ENCODE data around the gene GREB1L. TPM values are rescaled to one million over a fixed set of nuclear protein-coding genes. Genes with fewer than 3 reads are reported as not detected.

GREB1L gene
- total RNA-seq, 1 experiment from 2014 or later: 75.4 TPM

DNA sequence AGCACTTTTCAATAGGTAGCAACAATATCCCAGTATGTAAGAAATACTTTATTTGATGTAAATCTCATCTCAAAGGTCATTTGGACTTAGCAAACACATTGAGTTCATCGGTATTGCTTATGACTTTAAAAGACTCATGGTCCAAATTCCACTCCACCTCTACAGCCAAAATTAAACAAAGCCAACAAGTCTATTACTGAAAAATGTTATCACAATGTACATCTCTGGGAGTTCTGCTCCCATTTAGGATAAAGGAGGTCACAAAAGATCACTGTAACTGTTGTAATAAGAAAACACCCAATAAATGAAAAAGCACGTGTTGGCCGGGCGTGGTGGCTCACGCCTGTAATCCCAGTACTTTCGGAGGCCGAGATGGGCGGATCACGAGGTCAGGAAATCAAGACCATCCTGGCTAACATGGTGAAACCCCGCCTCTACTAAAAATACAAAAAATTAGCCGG lies 308.5 kb downstream of the GREB1L start:
- Histone ChIP-seq H3K9me3 (no peaks in the 10 kb centered on the region), H3K4me3 (ENCODE audit: low read depth, low read length) (no peak overlapping the region), H3K36me3 (ENCODE audit: control insufficient read depth, insufficient read depth, low read length) (peaks cover 2% of the 10 kb centered on the region), H3K4me1 (peaks cover 19% of the 10 kb centered on the region), H3K27me3 (replicated peaks; ENCODE audit: control insufficient read depth, insufficient read depth, low read length) (no peaks in the 10 kb centered on the region)
- intact Hi-C loops (cut with micrococcal nuclease; ENCODE audit: unreplicated experiment): no loop called here
- ChIA-PET CTCF (no interaction called here), POLR2A (no interaction called here)
- no peaks in the 10 kb centered on the region for H3K9me3 Mint-ChIP-seq (ENCODE audit: unreplicated experiment)
- H3K36me3 Mint-ChIP-seq (ENCODE audit: insufficient read depth, unreplicated experiment): peaks cover 72% of the 10 kb centered on the region
- DNase-seq: peak; percentile 63 to 65
- no TSS peak for BruUV-seq (replicated peaks)
- TF ChIP-seq, protein P1, sequence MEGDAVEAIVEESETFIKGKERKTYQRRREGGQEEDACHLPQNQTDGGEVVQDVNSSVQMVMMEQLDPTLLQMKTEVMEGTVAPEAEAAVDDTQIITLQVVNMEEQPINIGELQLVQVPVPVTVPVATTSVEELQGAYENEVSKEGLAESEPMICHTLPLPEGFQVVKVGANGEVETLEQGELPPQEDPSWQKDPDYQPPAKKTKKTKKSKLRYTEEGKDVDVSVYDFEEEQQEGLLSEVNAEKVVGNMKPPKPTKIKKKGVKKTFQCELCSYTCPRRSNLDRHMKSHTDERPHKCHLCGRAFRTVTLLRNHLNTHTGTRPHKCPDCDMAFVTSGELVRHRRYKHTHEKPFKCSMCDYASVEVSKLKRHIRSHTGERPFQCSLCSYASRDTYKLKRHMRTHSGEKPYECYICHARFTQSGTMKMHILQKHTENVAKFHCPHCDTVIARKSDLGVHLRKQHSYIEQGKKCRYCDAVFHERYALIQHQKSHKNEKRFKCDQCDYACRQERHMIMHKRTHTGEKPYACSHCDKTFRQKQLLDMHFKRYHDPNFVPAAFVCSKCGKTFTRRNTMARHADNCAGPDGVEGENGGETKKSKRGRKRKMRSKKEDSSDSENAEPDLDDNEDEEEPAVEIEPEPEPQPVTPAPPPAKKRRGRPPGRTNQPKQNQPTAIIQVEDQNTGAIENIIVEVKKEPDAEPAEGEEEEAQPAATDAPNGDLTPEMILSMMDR (IDR thresholded peaks at IDR 0.05; ENCODE audit: insufficient read depth in 1 of 2, low read depth in 1 of 2, low read length in 1 of 2, severe bottlenecking in 1 of 2, unreplicated experiment in 1 of 2): no peak
- peaks cover 15% of the 10 kb centered on the region for H3K4me1 Mint-ChIP-seq (ENCODE audit: low read depth, unreplicated experiment)
- H3K4me3 Mint-ChIP-seq (ENCODE audit: unreplicated experiment): no peak overlapping the region
- no peaks in the 10 kb centered on the region for H3K27me3 Mint-ChIP-seq (ENCODE audit: insufficient read depth, unreplicated experiment)
- H3K27ac Mint-ChIP-seq (ENCODE audit: unreplicated experiment): peak overlapping the region; percentile 77

GRCh38 chr18:21557607-21558253 lies 315.7 kb downstream of the GREB1L start:
- H3K4me1 Mint-ChIP-seq (ENCODE audit: low read depth, unreplicated experiment): no peaks in the 10 kb centered on the region
- intact Hi-C loops (cut with micrococcal nuclease; ENCODE audit: unreplicated experiment): no loop called here

DNA sequence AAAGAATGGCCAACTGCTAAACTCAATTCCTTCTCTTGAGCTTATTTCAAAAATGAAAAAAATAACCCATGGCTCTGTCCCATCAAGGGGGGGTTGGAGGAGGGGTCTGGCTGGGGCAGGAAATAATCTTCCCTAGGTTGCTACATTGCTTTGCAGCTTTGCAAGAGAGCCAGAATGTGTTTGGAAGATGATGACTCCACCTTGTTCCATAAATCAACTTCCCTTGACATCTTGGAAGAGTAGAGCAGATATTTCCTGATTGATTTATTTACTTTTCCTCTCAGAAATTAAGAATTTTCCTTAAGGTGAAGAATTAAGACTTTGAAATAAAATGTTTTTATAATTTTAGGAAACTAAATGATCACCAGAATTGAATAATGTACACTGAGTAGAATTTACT lies 317.2 kb downstream of the GREB1L start:
- peaks cover 63% of the 10 kb centered on the region for H3K36me3 Mint-ChIP-seq (ENCODE audit: insufficient read depth, unreplicated experiment)
- TF ChIP-seq, protein P1 (IDR thresholded peaks at IDR 0.05; ENCODE audit: insufficient read depth in 1 of 2, low read depth in 1 of 2, low read length in 1 of 2, severe bottlenecking in 1 of 2, unreplicated experiment in 1 of 2): no peak
- intact Hi-C loops (cut with micrococcal nuclease; ENCODE audit: unreplicated experiment): no loop called here
- BruUV-seq (replicated peaks): no TSS peak
- Histone ChIP-seq H3K27me3 (replicated peaks; ENCODE audit: control insufficient read depth, insufficient read depth, low read length) (no peaks in the 10 kb centered on the region), H3K4me1 (no peaks in the 10 kb centered on the region), H3K36me3 (ENCODE audit: control insufficient read depth, insufficient read depth, low read length) (no peaks in the 10 kb centered on the region), H3K9me3 (no peaks in the 10 kb centered on the region), H3K4me3 (ENCODE audit: low read depth, low read length) (no peak overlapping the region)
- no peaks in the 10 kb centered on the region for H3K27me3 Mint-ChIP-seq (ENCODE audit: insufficient read depth, unreplicated experiment)
- H3K27ac Mint-ChIP-seq (ENCODE audit: unreplicated experiment): no peak overlapping the region
- POLR2A ChIA-PET: no interaction called here
- H3K9me3 Mint-ChIP-seq (ENCODE audit: unreplicated experiment): no peaks in the 10 kb centered on the region
- H3K4me3 Mint-ChIP-seq (ENCODE audit: unreplicated experiment): no peak overlapping the region
- CTCF ChIA-PET: no interaction called here
- no peak for DNase-seq
- H3K4me1 Mint-ChIP-seq (ENCODE audit: low read depth, unreplicated experiment): no peaks in the 10 kb centered on the region

More at GRCh38 chr18:21557607-21558253, 315.7 kb downstream of the GREB1L start:
- Mint-ChIP-seq H3K36me3 (ENCODE audit: insufficient read depth, unreplicated experiment) (peaks cover 63% of the 10 kb centered on the region), H3K4me3 (ENCODE audit: unreplicated experiment) (no peak overlapping the region), H3K9me3 (ENCODE audit: unreplicated experiment) (no peaks in the 10 kb centered on the region), H3K27me3 (ENCODE audit: insufficient read depth, unreplicated experiment) (no peaks in the 10 kb centered on the region), H3K27ac (ENCODE audit: unreplicated experiment) (no peak overlapping the region)
- H3K36me3 ChIP-seq (ENCODE audit: control insufficient read depth, insufficient read depth, low read length): peaks cover 2% of the 10 kb centered on the region
- ChIA-PET POLR2A (no interaction called here), CTCF (no interaction called here)
- H3K9me3 ChIP-seq: no peaks in the 10 kb centered on the region
- TF ChIP-seq, protein P1 (IDR thresholded peaks at IDR 0.05; ENCODE audit: insufficient read depth in 1 of 2, low read depth in 1 of 2, low read length in 1 of 2, severe bottlenecking in 1 of 2, unreplicated experiment in 1 of 2): no peak
- DNase-seq: no peak
- BruUV-seq (replicated peaks): no TSS peak
- H3K4me3 ChIP-seq (ENCODE audit: low read depth, low read length): no peak overlapping the region
- no peaks in the 10 kb centered on the region for H3K4me1 ChIP-seq
- H3K27me3 ChIP-seq (replicated peaks; ENCODE audit: control insufficient read depth, insufficient read depth, low read length): no peaks in the 10 kb centered on the region

All from Caco-2 (cell line).